Measurements from ENCODE around the gene CLOCK.

DNA sequence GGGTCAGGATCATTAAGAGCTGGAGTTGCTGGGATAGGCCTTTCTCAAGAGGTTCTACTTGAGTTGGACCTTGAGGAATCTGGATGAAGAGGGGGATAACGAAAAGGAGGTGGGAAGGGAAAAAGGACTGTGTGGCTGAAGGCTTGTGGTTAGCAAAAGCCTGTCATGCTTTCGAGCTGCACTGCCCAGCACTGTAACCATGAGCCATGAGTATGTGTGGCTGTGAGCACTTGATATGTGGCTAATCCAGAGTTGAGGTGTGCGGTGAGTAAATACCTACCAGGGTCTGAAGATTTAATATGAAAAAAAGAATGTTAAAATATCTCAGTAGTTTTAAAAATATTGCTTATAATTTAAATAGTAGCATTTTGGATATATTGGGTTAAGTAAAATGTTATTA lies 139.6 kb downstream of the CLOCK start:
- TF ChIP-seq, protein P1, sequence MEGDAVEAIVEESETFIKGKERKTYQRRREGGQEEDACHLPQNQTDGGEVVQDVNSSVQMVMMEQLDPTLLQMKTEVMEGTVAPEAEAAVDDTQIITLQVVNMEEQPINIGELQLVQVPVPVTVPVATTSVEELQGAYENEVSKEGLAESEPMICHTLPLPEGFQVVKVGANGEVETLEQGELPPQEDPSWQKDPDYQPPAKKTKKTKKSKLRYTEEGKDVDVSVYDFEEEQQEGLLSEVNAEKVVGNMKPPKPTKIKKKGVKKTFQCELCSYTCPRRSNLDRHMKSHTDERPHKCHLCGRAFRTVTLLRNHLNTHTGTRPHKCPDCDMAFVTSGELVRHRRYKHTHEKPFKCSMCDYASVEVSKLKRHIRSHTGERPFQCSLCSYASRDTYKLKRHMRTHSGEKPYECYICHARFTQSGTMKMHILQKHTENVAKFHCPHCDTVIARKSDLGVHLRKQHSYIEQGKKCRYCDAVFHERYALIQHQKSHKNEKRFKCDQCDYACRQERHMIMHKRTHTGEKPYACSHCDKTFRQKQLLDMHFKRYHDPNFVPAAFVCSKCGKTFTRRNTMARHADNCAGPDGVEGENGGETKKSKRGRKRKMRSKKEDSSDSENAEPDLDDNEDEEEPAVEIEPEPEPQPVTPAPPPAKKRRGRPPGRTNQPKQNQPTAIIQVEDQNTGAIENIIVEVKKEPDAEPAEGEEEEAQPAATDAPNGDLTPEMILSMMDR (IDR thresholded peaks at IDR 0.05 in 4 of 5, conservative IDR thresholded peaks at IDR 0.05 in 1 of 5) = no peak
- no peak for TF ChIP-seq POLR2A (IDR thresholded peaks at IDR 0.05)
